Measurements from ENCODE around the gene GNAT3.
A peak's percentile ranks its signal among the peaks of the same experiment; 100 is the strongest.

DNA sequence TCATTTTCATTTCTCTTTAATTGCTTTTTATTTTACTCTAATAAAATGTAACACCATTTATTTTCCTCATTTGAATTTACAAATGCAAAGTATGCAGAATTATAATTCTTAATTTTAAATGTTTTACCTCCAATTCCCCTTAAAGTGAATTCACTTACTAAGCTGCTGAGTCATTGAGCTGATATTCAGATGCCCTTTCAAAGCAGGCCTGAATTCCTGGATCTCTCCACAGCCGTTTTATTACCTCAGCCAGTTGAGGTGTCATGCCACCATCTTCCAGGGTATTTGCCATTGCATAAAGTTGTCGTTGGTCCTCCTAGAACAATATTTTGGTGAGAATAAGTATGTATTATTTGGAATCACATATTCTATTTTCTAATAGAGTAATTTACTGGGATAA, 33.2 kb downstream of the GNAT3 start:
- TF ChIP-seq FOSL1 (IDR thresholded peaks at IDR 0.05; ENCODE audit: low read depth) (0 out of 2 replicates have a peak, but pooled peaks have one; percentile 21), RAD21 (IDR thresholded peaks at IDR 0.05; ENCODE audit: low read depth) (no peak), ZNF274 (IDR thresholded peaks at IDR 0.05; ENCODE audit: low read depth, low read length) (no peak)
- TF ChIP-seq, protein P1, sequence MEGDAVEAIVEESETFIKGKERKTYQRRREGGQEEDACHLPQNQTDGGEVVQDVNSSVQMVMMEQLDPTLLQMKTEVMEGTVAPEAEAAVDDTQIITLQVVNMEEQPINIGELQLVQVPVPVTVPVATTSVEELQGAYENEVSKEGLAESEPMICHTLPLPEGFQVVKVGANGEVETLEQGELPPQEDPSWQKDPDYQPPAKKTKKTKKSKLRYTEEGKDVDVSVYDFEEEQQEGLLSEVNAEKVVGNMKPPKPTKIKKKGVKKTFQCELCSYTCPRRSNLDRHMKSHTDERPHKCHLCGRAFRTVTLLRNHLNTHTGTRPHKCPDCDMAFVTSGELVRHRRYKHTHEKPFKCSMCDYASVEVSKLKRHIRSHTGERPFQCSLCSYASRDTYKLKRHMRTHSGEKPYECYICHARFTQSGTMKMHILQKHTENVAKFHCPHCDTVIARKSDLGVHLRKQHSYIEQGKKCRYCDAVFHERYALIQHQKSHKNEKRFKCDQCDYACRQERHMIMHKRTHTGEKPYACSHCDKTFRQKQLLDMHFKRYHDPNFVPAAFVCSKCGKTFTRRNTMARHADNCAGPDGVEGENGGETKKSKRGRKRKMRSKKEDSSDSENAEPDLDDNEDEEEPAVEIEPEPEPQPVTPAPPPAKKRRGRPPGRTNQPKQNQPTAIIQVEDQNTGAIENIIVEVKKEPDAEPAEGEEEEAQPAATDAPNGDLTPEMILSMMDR (IDR thresholded peaks at IDR 0.05 in 2 of 3, conservative IDR thresholded peaks at IDR 0.05 in 1 of 3; ENCODE audit: borderline replicate concordance in 1 of 3, insufficient read depth in 1 of 3, low read depth in 2 of 3, low read length in 2 of 3), result no peak

Data from HCT116 (cell line).